ENCODE measurements around the gene PACSIN1. TPM values are rescaled to one million over a fixed set of nuclear protein-coding genes. Genes with fewer than 3 reads are reported as not detected.

The PACSIN1 gene
- total RNA-seq, 1 donor from 2014 or later, result 10.3 TPM

Other genes starting within 250 kb of the PACSIN1 start
- 36.4 TPM for gene HMGA1, start 229.2 kb upstream of the PACSIN1 start, total RNA-seq
- gene SMIM29, start 217.1 kb upstream of the PACSIN1 start, total RNA-seq, result 27.1 TPM
- gene NUDT3, start 73.4 kb upstream of the PACSIN1 start, total RNA-seq, result 38.2 TPM
- gene RPS10, start 40.0 kb upstream of the PACSIN1 start, total RNA-seq, result 542 TPM
- gene SPDEF, start 90.3 kb downstream of the PACSIN1 start, total RNA-seq, result 0.19 TPM
- gene ILRUN, start 230.7 kb downstream of the PACSIN1 start, total RNA-seq, result 104 TPM